ENCODE data around the gene RTRAF. TPM values are rescaled to one million over a fixed set of nuclear protein-coding genes. Genes with fewer than 3 reads are reported as not detected.

RTRAF gene
- total and polyA plus RNA-seq, 2 experiments from 2014 or later, result 150 to 729 TPM

DNA sequence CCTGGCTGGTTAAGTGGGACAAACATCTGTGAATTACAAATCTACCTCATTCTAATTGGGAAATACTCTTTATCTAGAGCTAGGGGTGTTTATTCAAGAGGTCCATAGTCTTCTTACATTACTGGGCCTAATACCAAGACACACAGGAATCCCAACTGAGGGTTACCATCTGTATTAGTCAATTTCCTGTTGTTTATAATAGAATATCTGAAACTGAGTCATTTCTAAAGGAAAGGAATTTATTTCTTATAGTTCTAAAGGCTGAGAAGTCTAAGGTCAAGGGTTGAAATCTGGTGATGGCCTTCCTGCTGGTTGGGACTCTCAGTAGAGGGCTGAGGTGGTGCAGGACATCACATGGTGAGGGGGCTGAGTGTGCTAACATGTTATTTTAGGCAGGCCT is 36.0 kb downstream of the RTRAF start (continued):
- TF ChIP-seq, protein P1, sequence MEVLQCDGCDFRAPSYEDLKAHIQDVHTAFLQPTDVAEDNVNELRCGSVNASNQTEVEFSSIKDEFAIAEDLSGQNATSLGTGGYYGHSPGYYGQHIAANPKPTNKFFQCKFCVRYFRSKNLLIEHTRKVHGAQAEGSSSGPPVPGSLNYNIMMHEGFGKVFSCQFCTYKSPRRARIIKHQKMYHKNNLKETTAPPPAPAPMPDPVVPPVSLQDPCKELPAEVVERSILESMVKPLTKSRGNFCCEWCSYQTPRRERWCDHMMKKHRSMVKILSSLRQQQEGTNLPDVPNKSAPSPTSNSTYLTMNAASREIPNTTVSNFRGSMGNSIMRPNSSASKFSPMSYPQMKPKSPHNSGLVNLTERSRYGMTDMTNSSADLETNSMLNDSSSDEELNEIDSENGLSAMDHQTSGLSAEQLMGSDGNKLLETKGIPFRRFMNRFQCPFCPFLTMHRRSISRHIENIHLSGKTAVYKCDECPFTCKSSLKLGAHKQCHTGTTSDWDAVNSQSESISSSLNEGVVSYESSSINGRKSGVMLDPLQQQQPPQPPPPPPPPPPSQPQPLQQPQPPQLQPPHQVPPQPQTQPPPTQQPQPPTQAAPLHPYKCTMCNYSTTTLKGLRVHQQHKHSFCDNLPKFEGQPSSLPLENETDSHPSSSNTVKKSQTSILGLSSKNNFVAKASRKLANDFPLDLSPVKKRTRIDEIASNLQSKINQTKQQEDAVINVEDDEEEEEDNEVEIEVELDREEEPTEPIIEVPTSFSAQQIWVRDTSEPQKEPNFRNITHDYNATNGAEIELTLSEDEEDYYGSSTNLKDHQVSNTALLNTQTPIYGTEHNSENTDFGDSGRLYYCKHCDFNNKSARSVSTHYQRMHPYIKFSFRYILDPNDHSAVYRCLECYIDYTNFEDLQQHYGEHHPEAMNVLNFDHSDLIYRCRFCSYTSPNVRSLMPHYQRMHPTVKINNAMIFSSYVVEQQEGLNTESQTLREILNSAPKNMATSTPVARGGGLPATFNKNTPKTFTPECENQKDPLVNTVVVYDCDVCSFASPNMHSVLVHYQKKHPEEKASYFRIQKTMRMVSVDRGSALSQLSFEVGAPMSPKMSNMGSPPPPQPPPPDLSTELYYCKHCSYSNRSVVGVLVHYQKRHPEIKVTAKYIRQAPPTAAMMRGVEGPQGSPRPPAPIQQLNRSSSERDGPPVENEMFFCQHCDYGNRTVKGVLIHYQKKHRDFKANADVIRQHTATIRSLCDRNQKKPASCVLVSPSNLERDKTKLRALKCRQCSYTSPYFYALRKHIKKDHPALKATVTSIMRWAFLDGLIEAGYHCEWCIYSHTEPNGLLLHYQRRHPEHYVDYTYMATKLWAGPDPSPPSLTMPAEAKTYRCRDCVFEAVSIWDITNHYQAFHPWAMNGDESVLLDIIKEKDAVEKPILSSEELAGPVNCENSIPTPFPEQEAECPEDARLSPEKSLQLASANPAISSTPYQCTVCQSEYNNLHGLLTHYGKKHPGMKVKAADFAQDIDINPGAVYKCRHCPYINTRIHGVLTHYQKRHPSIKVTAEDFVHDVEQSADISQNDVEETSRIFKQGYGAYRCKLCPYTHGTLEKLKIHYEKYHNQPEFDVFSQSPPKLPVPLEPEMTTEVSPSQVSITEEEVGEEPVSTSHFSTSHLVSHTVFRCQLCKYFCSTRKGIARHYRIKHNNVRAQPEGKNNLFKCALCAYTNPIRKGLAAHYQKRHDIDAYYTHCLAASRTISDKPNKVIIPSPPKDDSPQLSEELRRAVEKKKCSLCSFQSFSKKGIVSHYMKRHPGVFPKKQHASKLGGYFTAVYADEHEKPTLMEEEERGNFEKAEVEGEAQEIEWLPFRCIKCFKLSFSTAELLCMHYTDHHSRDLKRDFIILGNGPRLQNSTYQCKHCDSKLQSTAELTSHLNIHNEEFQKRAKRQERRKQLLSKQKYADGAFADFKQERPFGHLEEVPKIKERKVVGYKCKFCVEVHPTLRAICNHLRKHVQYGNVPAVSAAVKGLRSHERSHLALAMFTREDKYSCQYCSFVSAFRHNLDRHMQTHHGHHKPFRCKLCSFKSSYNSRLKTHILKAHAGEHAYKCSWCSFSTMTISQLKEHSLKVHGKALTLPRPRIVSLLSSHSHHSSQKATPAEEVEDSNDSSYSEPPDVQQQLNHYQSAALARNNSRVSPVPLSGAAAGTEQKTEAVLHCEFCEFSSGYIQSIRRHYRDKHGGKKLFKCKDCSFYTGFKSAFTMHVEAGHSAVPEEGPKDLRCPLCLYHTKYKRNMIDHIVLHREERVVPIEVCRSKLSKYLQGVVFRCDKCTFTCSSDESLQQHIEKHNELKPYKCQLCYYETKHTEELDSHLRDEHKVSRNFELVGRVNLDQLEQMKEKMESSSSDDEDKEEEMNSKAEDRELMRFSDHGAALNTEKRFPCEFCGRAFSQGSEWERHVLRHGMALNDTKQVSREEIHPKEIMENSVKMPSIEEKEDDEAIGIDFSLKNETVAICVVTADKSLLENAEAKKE (CRISPR knock-in tag; IDR thresholded peaks at IDR 0.05), result no peak
- TF ChIP-seq STAT1 (IDR thresholded peaks at IDR 0.05; ENCODE audit: unreplicated experiment), result no peak

DNA sequence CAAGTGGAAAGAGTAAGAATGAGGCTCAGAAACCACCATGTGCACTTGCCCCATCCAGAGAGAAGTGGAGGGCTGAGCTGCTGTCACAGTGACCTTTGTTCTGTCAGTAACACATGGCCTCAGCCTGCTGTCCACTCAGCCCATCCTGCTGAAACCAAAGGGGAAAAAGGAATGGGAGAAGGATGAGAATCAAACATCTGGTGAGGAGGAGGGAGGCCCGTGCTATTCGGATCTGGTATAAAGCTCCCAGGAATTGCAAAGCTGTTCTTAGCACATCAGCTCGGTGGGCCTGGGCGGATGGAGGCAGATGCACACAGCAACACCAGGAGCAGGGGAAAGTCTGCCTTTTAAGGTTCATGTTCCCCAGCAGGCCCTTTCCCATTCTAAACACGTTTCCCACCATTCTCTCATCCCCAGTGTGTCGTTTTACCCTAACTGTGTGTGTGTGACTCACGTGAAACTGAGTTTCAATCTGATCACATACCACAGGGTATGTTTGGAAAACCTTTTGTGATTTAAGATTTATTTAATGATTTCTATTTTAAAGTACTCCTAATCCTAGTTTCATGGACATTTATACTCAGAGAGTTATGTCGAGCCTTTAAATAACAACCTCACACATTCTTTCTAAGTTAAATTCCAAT is 36.8 kb downstream of the RTRAF start:
- Histone ChIP-seq H2AFZ (no peak overlapping the region), H4K20me1 (replicated peaks; ENCODE audit: insufficient read depth) (no peaks in the 10 kb centered on the region), H3K9me2 (ENCODE audit: insufficient read depth) (0 out of 2 replicates have a peak, but pooled peaks cover 8% of the 10 kb centered on the region), H3K4me3 (no peak overlapping the region), H3K4me1 (ENCODE audit: insufficient read depth) (peaks cover 13% of the 10 kb centered on the region), H3K27me3 (ENCODE audit: insufficient read depth) (no peaks in the 10 kb centered on the region), H3K79me2 (replicated peaks; ENCODE audit: insufficient read depth) (no peaks in the 10 kb centered on the region), H3F3A (replicated peaks; ENCODE audit: low read depth) (no peaks in the 10 kb centered on the region), H3K4me2 (no peak overlapping the region), H3K27ac (ENCODE audit: low read depth) (no peak overlapping the region), H3K36me3 (ENCODE audit: insufficient read depth) (no peaks in the 10 kb centered on the region)
- no peak overlapping the region for H3K4me3 Mint-ChIP-seq
- peaks cover 18% of the 10 kb centered on the region for H3K4me1 Mint-ChIP-seq
- no peak for ATAC-seq
- H3K27me3 Mint-ChIP-seq (ENCODE audit: insufficient read depth, low read depth, poor library complexity), result peaks cover 4% of the 10 kb centered on the region
- H3K36me3 Mint-ChIP-seq (ENCODE audit: low read depth), result no peaks in the 10 kb centered on the region; the same call in 2 of the 3 replicates
- peaks cover 7% of the 10 kb centered on the region; the same call in 1 of the 3 replicates for H3K9me3 Mint-ChIP-seq
- no peak for DNase-seq (ENCODE audit: low spot score)
- no peak overlapping the region for H3K27ac Mint-ChIP-seq
- TF ChIP-seq POLR2AphosphoS5 (IDR thresholded peaks at IDR 0.05; ENCODE audit: low read depth), result no peak
- TF ChIP-seq, protein P2, sequence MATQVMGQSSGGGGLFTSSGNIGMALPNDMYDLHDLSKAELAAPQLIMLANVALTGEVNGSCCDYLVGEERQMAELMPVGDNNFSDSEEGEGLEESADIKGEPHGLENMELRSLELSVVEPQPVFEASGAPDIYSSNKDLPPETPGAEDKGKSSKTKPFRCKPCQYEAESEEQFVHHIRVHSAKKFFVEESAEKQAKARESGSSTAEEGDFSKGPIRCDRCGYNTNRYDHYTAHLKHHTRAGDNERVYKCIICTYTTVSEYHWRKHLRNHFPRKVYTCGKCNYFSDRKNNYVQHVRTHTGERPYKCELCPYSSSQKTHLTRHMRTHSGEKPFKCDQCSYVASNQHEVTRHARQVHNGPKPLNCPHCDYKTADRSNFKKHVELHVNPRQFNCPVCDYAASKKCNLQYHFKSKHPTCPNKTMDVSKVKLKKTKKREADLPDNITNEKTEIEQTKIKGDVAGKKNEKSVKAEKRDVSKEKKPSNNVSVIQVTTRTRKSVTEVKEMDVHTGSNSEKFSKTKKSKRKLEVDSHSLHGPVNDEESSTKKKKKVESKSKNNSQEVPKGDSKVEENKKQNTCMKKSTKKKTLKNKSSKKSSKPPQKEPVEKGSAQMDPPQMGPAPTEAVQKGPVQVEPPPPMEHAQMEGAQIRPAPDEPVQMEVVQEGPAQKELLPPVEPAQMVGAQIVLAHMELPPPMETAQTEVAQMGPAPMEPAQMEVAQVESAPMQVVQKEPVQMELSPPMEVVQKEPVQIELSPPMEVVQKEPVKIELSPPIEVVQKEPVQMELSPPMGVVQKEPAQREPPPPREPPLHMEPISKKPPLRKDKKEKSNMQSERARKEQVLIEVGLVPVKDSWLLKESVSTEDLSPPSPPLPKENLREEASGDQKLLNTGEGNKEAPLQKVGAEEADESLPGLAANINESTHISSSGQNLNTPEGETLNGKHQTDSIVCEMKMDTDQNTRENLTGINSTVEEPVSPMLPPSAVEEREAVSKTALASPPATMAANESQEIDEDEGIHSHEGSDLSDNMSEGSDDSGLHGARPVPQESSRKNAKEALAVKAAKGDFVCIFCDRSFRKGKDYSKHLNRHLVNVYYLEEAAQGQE (IDR thresholded peaks at IDR 0.05; ENCODE audit: unreplicated experiment), result no peak
- TF ChIP-seq EZH2phosphoT487 (IDR thresholded peaks at IDR 0.05; ENCODE audit: unreplicated experiment), result no peak
- TF ChIP-seq ZNF331 (CRISPR knock-in tag; IDR thresholded peaks at IDR 0.05; ENCODE audit: low read depth), result no peak
- TF ChIP-seq, protein P3, sequence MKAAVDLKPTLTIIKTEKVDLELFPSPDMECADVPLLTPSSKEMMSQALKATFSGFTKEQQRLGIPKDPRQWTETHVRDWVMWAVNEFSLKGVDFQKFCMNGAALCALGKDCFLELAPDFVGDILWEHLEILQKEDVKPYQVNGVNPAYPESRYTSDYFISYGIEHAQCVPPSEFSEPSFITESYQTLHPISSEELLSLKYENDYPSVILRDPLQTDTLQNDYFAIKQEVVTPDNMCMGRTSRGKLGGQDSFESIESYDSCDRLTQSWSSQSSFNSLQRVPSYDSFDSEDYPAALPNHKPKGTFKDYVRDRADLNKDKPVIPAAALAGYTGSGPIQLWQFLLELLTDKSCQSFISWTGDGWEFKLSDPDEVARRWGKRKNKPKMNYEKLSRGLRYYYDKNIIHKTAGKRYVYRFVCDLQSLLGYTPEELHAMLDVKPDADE (IDR thresholded peaks at IDR 0.05), result no peak
- no peak for TF ChIP-seq STAT1 (IDR thresholded peaks at IDR 0.05; ENCODE audit: unreplicated experiment)
- TF ChIP-seq ZNF114 (CRISPR knock-in tag; IDR thresholded peaks at IDR 0.05), result no peak
- TF ChIP-seq EZH2 (IDR thresholded peaks at IDR 0.05; ENCODE audit: low read depth, unreplicated experiment), result no peak
- TF ChIP-seq JUNB (IDR thresholded peaks at IDR 0.05; ENCODE audit: unreplicated experiment), result no peak
- TF ChIP-seq CREB1 (CRISPR knock-in tag; IDR thresholded peaks at IDR 0.05; ENCODE audit: low read depth), result no peak
- TF ChIP-seq NANOG (IDR thresholded peaks at IDR 0.05; ENCODE audit: borderline replicate concordance), result no peak
